Bronchial epithelial cell (primary cell): ENCODE results near the gene KRT6C. TPM values are rescaled to one million over a fixed set of nuclear protein-coding genes. Genes with fewer than 3 reads are reported as not detected.

Experiments used
- DNase-seq: peaks from one replicate; pipeline ENCODE4 v3.0.0-alpha.2; 2010; ENCODE audit warnings: low read depth
- FAIRE-seq: peaks from 2 replicates; lab custom pipeline; 2011; peaks lifted over from hg19 to GRCh38; lab: Jason Lieb, UNC
- H3K27me3 ChIP-seq: 2 replicates; pipeline ENCODE4 v1.5.1; 2011; ENCODE audit warnings: low read length; ENCODE audit not compliant: control insufficient read depth, insufficient read depth
- H3K36me3 ChIP-seq: 2 replicates; pipeline ENCODE4 v1.5.1; 2011; ENCODE audit warnings: low read length; ENCODE audit not compliant: control insufficient read depth, insufficient read depth
- H3K4me3 ChIP-seq: 2 replicates; pipeline ENCODE4 v1.5.1; 2011; ENCODE audit warnings: mild to moderate bottlenecking, low read depth, low read length, control low read depth
- CTCF ChIP-seq: IDR thresholded peaks from 2 replicates; pipeline ENCODE4 v1.5.1; 2011; ENCODE audit warnings: mild to moderate bottlenecking, moderate library complexity, low read length, control low read depth, inconsistent platforms; ENCODE audit not compliant: insufficient read depth, severe bottlenecking
- total RNA-seq: library from RNA; depleted of rRNA; stranded (reverse); fragments of >200 nt; gene quantifications from 2 replicates; pipeline ENCODE4 v1.2.1, GENCODE V29; 2014

Gene KRT6C
- total RNA-seq, 1 donor from 2014 or later: 16.8 TPM

- DNase-seq: peak; percentile 96
- peak; percentile 97 for FAIRE-seq
Observed at GRCh38 chr12:52436000-52436827, 37.4 kb downstream of the KRT6C start.

GRCh38 chr12:52435659-52435999 is 38.0 kb downstream of the KRT6C start:
- Histone ChIP-seq H3K27me3 (no peaks in the 10 kb centered on the region), H3K4me3 (no peak overlapping the region), H3K36me3 (no peaks in the 10 kb centered on the region)
- TF ChIP-seq CTCF: no peak
- DNase-seq (no peak), FAIRE-seq (no peak)

More at GRCh38 chr12:52436000-52436827, 37.4 kb downstream of the KRT6C start:
- Histone ChIP-seq H3K36me3 (no peaks in the 10 kb centered on the region), H3K4me3 (no peak overlapping the region), H3K27me3 (no peaks in the 10 kb centered on the region)
- no peak for TF ChIP-seq CTCF

- TF ChIP-seq CTCF: no peak
- FAIRE-seq: peak; percentile 13
- peak; percentile 89 for DNase-seq
- H3K36me3 ChIP-seq: no peaks in the 10 kb centered on the region
- no peak overlapping the region for H3K4me3 ChIP-seq
- H3K27me3 ChIP-seq: no peaks in the 10 kb centered on the region
Observed at GRCh38 chr12:52434760-52435530, 38.7 kb downstream of the KRT6C start.

- Histone ChIP-seq H3K4me3 (no peak within 1 kb of the TSS), H3K36me3 (no peaks in the 10 kb centered on the region), H3K27me3 (no peaks in the 10 kb centered on the region)
- DNase-seq (peak; percentile 96), FAIRE-seq (peak; percentile 98)
- TF ChIP-seq CTCF: no peak
Observed at GRCh38 chr12:52434081-52434733, 39.4 kb downstream of the KRT6C start, which contains the start of gene KRT75. TSS of gene KRT75 (minus strand) at chr12:52434371. CDS start at chr12:52434304, 67 bp downstream.

GRCh38 chr12:52433501-52434080 is 40.0 kb downstream of the KRT6C start:
- Histone ChIP-seq H3K36me3 (no peaks in the 10 kb centered on the region), H3K4me3 (no peak overlapping the region), H3K27me3 (no peaks in the 10 kb centered on the region)
- no peak for FAIRE-seq
- no peak for DNase-seq
- TF ChIP-seq CTCF: no peak
